DOHH2 (cell line): Measurements from ENCODE around the gene PIP.

Source experiments
- H3F3A ChIP-seq: fragments of 200-600 bp; sonication (generic), shearing (Covaris generic); 2 replicates; pipeline ENCODE4 v1.6.0; 2016; ENCODE audit warnings: antibody characterized with exemption, mild to moderate bottlenecking; ENCODE audit not compliant: control insufficient read depth, insufficient read depth
- H3K27ac ChIP-seq: fragments of 200-600 bp; sonication (generic); 2 replicates; pipeline ENCODE4 v1.5.1; 2014; ENCODE audit warnings: low read depth, mild to moderate bottlenecking, low read length, moderate library complexity
- H3K27me3 ChIP-seq: fragments of 200-600 bp; sonication (generic); 2 replicates; pipeline ENCODE4 v1.6.1; 2014; ENCODE audit warnings: mild to moderate bottlenecking, low read length, mixed read lengths; ENCODE audit not compliant: control insufficient read depth
- H3K36me3 ChIP-seq: fragments of 200-600 bp; sonication (generic); 2 replicates; pipeline ENCODE4 v1.6.1; 2014; ENCODE audit warnings: mild to moderate bottlenecking, low read length, moderate library complexity, mixed read lengths; ENCODE audit not compliant: control insufficient read depth
- H3K4me1 ChIP-seq: fragments of 200-600 bp; sonication (generic); 2 replicates; pipeline ENCODE4 v1.6.1; 2014; ENCODE audit warnings: mild to moderate bottlenecking, low read length, mixed read lengths; ENCODE audit not compliant: control insufficient read depth
- H3K4me2 ChIP-seq: fragments of 200-600 bp; sonication (generic); 2 replicates; pipeline ENCODE4 v1.6.0; 2014; ENCODE audit warnings: mild to moderate bottlenecking, low read length, moderate library complexity
- H3K4me3 ChIP-seq: fragments of 200-600 bp; sonication (generic); 2 replicates; pipeline ENCODE4 v1.5.1; 2014; ENCODE audit warnings: mild to moderate bottlenecking, low read length, mixed read lengths
- H3K79me2 ChIP-seq: fragments of 200-600 bp; sonication (generic); 2 replicates; pipeline ENCODE4 v1.6.1; 2014; ENCODE audit warnings: mild to moderate bottlenecking, low read length, mixed read lengths; ENCODE audit not compliant: control insufficient read depth
- H3K9me2 ChIP-seq: fragments of 200-600 bp; sonication (generic); replicated peaks from 2 replicates; pipeline ENCODE4 v1.6.1; 2014; ENCODE audit warnings: mild to moderate bottlenecking, low read length, mixed read lengths; ENCODE audit not compliant: control insufficient read depth
- H3K9me3 ChIP-seq: fragments of 200-600 bp; sonication (generic); 2 replicates; pipeline ENCODE4 v1.6.1; 2014; ENCODE audit warnings: antibody characterized with exemption, low read length, mixed read lengths; ENCODE audit not compliant: control insufficient read depth, insufficient read depth
- H4K20me1 ChIP-seq: fragments of 200-600 bp; sonication (generic); 2 replicates; pipeline ENCODE4 v1.6.0; 2014; ENCODE audit warnings: low read depth, mild to moderate bottlenecking, antibody characterized with exemption, low read length, moderate library complexity; ENCODE audit not compliant: control insufficient read depth, insufficient read depth
- CTCF ChIP-seq: fragments of 200-600 bp; sonication (generic); IDR thresholded peaks from one replicate; pipeline ENCODE4 v1.5.1; 2014; ENCODE audit warnings: antibody characterized with exemption, mild to moderate bottlenecking, low read depth, low read length; ENCODE audit not compliant: poor library complexity, severe bottlenecking
- EZH2phosphoT487 ChIP-seq: fragments of 200-600 bp; sonication (generic); IDR thresholded peaks from 2 replicates; pipeline ENCODE4 v1.6.1; 2017; ENCODE audit warnings: borderline replicate concordance, mild to moderate bottlenecking, antibody characterized with exemption, low read length, moderate library complexity, mixed read lengths

Gene PIP

GRCh38 chr7:143171697-143172096 lies 39.8 kb downstream of the PIP start:
- no peak overlapping the region for H3K4me2 ChIP-seq
- no peaks in the 10 kb centered on the region for H4K20me1 ChIP-seq
- H3K27me3 ChIP-seq = no peaks in the 10 kb centered on the region
- H3K9me3 ChIP-seq = no peaks in the 10 kb centered on the region; the same call in 1 of the 2 replicates
- no peaks in the 10 kb centered on the region for H3K36me3 ChIP-seq
- no peaks in the 10 kb centered on the region for H3K9me2 ChIP-seq
- H3K4me1 ChIP-seq = peaks cover 11% of the 10 kb centered on the region
- no peaks in the 10 kb centered on the region for H3F3A ChIP-seq
- TF ChIP-seq CTCF (no peak), EZH2phosphoT487 (no peak)
- no peaks in the 10 kb centered on the region for H3K79me2 ChIP-seq
- H3K27ac ChIP-seq = no peak overlapping the region
- no peak overlapping the region for H3K4me3 ChIP-seq

- H3K79me2 ChIP-seq = no peaks in the 10 kb centered on the region
- no peaks in the 10 kb centered on the region for H3F3A ChIP-seq
- no peaks in the 10 kb centered on the region for H3K27me3 ChIP-seq
- peaks cover 2% of the 10 kb centered on the region; the same call in 1 of the 2 replicates for H3K9me3 ChIP-seq
- no peak for TF ChIP-seq EZH2phosphoT487
- TF ChIP-seq CTCF = no peak
- peaks cover 11% of the 10 kb centered on the region for H3K4me1 ChIP-seq
- no peaks in the 10 kb centered on the region for H3K36me3 ChIP-seq
- H3K9me2 ChIP-seq = no peaks in the 10 kb centered on the region
- no peaks in the 10 kb centered on the region for H4K20me1 ChIP-seq
- no peak overlapping the region for H3K4me2 ChIP-seq
- H3K4me3 ChIP-seq = no peak overlapping the region
- H3K27ac ChIP-seq = no peak overlapping the region
Observed at GRCh38 chr7:143172354-143172753, 40.5 kb downstream of the PIP start.

GRCh38 chr7:143176128-143176527 lies 44.3 kb downstream of the PIP start:
- no peaks in the 10 kb centered on the region for H3K79me2 ChIP-seq
- H3K4me2 ChIP-seq = no peak overlapping the region
- no peaks in the 10 kb centered on the region for H3F3A ChIP-seq
- H3K27ac ChIP-seq = no peak overlapping the region
- no peaks in the 10 kb centered on the region for H3K36me3 ChIP-seq
- no peaks in the 10 kb centered on the region for H3K4me1 ChIP-seq
- H3K4me3 ChIP-seq = no peak overlapping the region
- H3K27me3 ChIP-seq = no peaks in the 10 kb centered on the region
- TF ChIP-seq CTCF (no peak), EZH2phosphoT487 (no peak)
- no peaks in the 10 kb centered on the region for H4K20me1 ChIP-seq
- no peaks in the 10 kb centered on the region for H3K9me2 ChIP-seq
- peaks cover 13% of the 10 kb centered on the region; the same call in 1 of the 2 replicates for H3K9me3 ChIP-seq
